SK-N-SH treated with all-trans-retinoic acid at 6 μM for 48 hours (cell line): ENCODE measurements around the gene EMX2.

Experiments used
- ATAC-seq: fragments of 200-7000 bp; cut with Tn5 transposase; 3 replicates; pipeline ENCODE4 v1.9.1; 2020; ENCODE audit warnings: mild to moderate bottlenecking, moderate library complexity
- ARNTL ChIP-seq: fragments of 450-650 bp; formaldehyde crosslinking; IDR thresholded peaks from 2 replicates; pipeline ENCODE4 v1.5.0; 2020; ENCODE audit warnings: low read depth, mild to moderate bottlenecking, moderate library complexity, borderline replicate concordance
- BACH2 ChIP-seq: fragments of 250-450 bp; sonication (Bioruptor Pico); IDR thresholded peaks from 2 replicates; pipeline ENCODE4 v1.9.0; 2021; ENCODE audit warnings: mild to moderate bottlenecking, borderline replicate concordance
- CSDC2 ChIP-seq: fragments of 250-450 bp; sonication (Bioruptor Pico); IDR thresholded peaks from 2 replicates; pipeline ENCODE4 v1.5.0; 2020; ENCODE audit warnings: mild to moderate bottlenecking, moderate library complexity
- ESRRG ChIP-seq: fragments of 250-450 bp; sonication (Bioruptor Pico); IDR thresholded peaks from 2 replicates; pipeline ENCODE4 v1.6.1; 2021; ENCODE audit warnings: mild to moderate bottlenecking
- GLIS3 ChIP-seq: fragments of 250-450 bp; sonication (Bioruptor Pico); IDR thresholded peaks from 2 replicates; pipeline ENCODE4 v1.5.0; 2020; ENCODE audit warnings: mild to moderate bottlenecking, moderate library complexity
- ISL1 ChIP-seq: fragments of 250-450 bp; sonication (Bioruptor Pico); IDR thresholded peaks from 2 replicates; pipeline ENCODE4 v2.1.2; 2022; ENCODE audit warnings: mild to moderate bottlenecking, moderate library complexity
- OSR1 ChIP-seq: fragments of 250-450 bp; sonication (Bioruptor Pico); IDR thresholded peaks from 2 replicates; pipeline ENCODE4 v1.8.0; 2022; ENCODE audit warnings: moderate library complexity, mild to moderate bottlenecking, inconsistent platforms
- PPARA ChIP-seq: fragments of 250-450 bp; sonication (Bioruptor Pico); IDR thresholded peaks from 2 replicates; pipeline ENCODE4 v1.5.0; 2020; ENCODE audit warnings: mild to moderate bottlenecking, borderline replicate concordance
- RARB ChIP-seq: fragments of 250-450 bp; sonication (Bioruptor Pico); IDR thresholded peaks from 2 replicates; pipeline ENCODE4 v1.8.0; 2021; ENCODE audit warnings: mild to moderate bottlenecking, moderate library complexity
- SNAI2 ChIP-seq: fragments of 250-450 bp; sonication (Bioruptor Pico); IDR thresholded peaks from 2 replicates; pipeline ENCODE4 v1.5.0; 2020; ENCODE audit warnings: mild to moderate bottlenecking, moderate library complexity
- TCF4 ChIP-seq: fragments of 250-450 bp; sonication (Bioruptor Pico); IDR thresholded peaks from 2 replicates; pipeline ENCODE4 v1.8.0; 2021; ENCODE audit warnings: mild to moderate bottlenecking, moderate library complexity, borderline replicate concordance
- TOX ChIP-seq: fragments of 250-450 bp; sonication (Bioruptor Pico); IDR thresholded peaks from 2 replicates; pipeline ENCODE4 v1.8.0; 2021; ENCODE audit warnings: mild to moderate bottlenecking, moderate library complexity, borderline replicate concordance
- ZC3H10 ChIP-seq: fragments of 250-450 bp; sonication (Bioruptor Pico); IDR thresholded peaks from 2 replicates; pipeline ENCODE4 v1.5.1; 2021; ENCODE audit warnings: mild to moderate bottlenecking, moderate library complexity
- ZFP3 ChIP-seq: fragments of 250-450 bp; sonication (Bioruptor Pico); IDR thresholded peaks from 2 replicates; pipeline ENCODE4 v1.5.0; 2020; ENCODE audit warnings: mild to moderate bottlenecking, moderate library complexity
- ZFP30 ChIP-seq: fragments of 450-650 bp; formaldehyde crosslinking; IDR thresholded peaks from 2 replicates; pipeline ENCODE4 v1.5.0; 2022; ENCODE audit warnings: mild to moderate bottlenecking, moderate library complexity
- ZNF565 ChIP-seq: fragments of 450-650 bp; formaldehyde crosslinking; conservative IDR thresholded peaks from 2 replicates; pipeline ENCODE4 v1.5.0; 2020; ENCODE audit warnings: low read depth, mild to moderate bottlenecking, moderate library complexity
- ZNF70 ChIP-seq: fragments of 450-650 bp; formaldehyde crosslinking; IDR thresholded peaks from 2 replicates; pipeline ENCODE4 v1.5.0; 2020; ENCODE audit warnings: mild to moderate bottlenecking, moderate library complexity
- ZNF8 ChIP-seq: fragments of 450-650 bp; formaldehyde crosslinking; IDR thresholded peaks from 2 replicates; pipeline ENCODE4 v1.5.0; 2020; ENCODE audit warnings: mild to moderate bottlenecking, moderate library complexity
- TF ChIP-seq, protein P1 (sequence below): fragments of 250-450 bp; sonication (Bioruptor Pico); IDR thresholded peaks from 2 replicates; pipeline ENCODE4 v1.5.1; 2021; ENCODE audit warnings: mild to moderate bottlenecking, moderate library complexity
- TF ChIP-seq, protein P2 (sequence below): fragments of 250-450 bp; sonication (Bioruptor Pico); IDR thresholded peaks from 2 replicates; pipeline ENCODE4 v1.8.0; 2020; ENCODE audit warnings: mild to moderate bottlenecking, moderate library complexity, borderline replicate concordance
- TF ChIP-seq, protein P3 (sequence below): fragments of 250-450 bp; sonication (Bioruptor Pico); IDR thresholded peaks from 2 replicates; pipeline ENCODE4 v1.5.1; 2020; ENCODE audit warnings: low read depth, mild to moderate bottlenecking, moderate library complexity
- TF ChIP-seq, protein P4 (sequence below): fragments of 250-450 bp; sonication (Bioruptor Pico); IDR thresholded peaks from 2 replicates; pipeline ENCODE4 v1.8.0; 2021; ENCODE audit warnings: low read depth, mild to moderate bottlenecking, moderate library complexity, borderline replicate concordance
- TF ChIP-seq, protein P5 (sequence below): fragments of 250-450 bp; sonication (Bioruptor Pico); IDR thresholded peaks from 2 replicates; pipeline ENCODE4 v1.5.0; 2020; ENCODE audit warnings: mild to moderate bottlenecking, moderate library complexity

EMX2 gene

DNA sequence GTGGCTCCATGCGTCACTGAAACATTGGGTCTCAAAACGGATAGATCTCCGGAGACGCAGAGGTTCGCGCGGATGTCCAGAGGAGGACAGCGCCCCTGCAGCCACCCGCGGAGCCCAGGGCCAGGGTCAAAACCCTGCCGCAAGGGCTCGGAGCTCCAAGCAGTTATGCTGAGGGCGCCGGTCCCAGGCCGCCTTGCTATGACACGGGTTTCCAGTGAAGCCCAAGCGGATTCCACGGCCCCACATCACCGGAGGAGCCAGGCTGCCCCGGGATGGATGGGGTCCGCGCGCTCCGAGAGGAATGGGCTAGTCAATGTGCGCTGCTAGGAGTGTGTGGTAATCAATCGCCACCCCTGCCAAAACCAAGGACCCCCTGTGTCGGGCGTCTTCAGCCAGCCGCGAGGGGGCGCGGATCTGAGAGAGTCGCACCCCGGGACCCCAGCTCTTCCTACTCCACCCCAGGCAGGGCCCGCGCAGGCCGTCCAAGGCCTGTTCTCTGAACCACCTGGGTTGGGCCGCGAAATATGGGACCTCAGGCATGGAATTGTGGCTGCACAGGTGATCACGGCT lies 5.6 kb upstream of the EMX2 start:
- no peak for ATAC-seq
- TF ChIP-seq BACH2 (CRISPR knock-in tag) (no peak), CSDC2 (CRISPR knock-in tag) (no peak), RARB (CRISPR knock-in tag) (no peak), ZFP3 (CRISPR knock-in tag) (no peak), PPARA (no peak), ESRRG (no peak), SNAI2 (CRISPR knock-in tag) (no peak), ZC3H10 (no peak), TCF4 (no peak), OSR1 (CRISPR knock-in tag) (no peak), GLIS3 (no peak)
- TF ChIP-seq, protein P1, sequence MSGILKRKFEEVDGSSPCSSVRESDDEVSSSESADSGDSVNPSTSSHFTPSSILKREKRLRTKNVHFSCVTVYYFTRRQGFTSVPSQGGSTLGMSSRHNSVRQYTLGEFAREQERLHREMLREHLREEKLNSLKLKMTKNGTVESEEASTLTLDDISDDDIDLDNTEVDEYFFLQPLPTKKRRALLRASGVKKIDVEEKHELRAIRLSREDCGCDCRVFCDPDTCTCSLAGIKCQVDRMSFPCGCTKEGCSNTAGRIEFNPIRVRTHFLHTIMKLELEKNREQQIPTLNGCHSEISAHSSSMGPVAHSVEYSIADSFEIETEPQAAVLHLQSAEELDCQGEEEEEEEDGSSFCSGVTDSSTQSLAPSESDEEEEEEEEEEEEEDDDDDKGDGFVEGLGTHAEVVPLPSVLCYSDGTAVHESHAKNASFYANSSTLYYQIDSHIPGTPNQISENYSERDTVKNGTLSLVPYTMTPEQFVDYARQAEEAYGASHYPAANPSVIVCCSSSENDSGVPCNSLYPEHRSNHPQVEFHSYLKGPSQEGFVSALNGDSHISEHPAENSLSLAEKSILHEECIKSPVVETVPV (CRISPR knock-in tag) = no peak
- TF ChIP-seq, protein P2, sequence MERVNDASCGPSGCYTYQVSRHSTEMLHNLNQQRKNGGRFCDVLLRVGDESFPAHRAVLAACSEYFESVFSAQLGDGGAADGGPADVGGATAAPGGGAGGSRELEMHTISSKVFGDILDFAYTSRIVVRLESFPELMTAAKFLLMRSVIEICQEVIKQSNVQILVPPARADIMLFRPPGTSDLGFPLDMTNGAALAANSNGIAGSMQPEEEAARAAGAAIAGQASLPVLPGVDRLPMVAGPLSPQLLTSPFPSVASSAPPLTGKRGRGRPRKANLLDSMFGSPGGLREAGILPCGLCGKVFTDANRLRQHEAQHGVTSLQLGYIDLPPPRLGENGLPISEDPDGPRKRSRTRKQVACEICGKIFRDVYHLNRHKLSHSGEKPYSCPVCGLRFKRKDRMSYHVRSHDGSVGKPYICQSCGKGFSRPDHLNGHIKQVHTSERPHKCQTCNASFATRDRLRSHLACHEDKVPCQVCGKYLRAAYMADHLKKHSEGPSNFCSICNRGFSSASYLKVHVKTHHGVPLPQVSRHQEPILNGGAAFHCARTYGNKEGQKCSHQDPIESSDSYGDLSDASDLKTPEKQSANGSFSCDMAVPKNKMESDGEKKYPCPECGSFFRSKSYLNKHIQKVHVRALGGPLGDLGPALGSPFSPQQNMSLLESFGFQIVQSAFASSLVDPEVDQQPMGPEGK (CRISPR knock-in tag) = no peak

DNA sequence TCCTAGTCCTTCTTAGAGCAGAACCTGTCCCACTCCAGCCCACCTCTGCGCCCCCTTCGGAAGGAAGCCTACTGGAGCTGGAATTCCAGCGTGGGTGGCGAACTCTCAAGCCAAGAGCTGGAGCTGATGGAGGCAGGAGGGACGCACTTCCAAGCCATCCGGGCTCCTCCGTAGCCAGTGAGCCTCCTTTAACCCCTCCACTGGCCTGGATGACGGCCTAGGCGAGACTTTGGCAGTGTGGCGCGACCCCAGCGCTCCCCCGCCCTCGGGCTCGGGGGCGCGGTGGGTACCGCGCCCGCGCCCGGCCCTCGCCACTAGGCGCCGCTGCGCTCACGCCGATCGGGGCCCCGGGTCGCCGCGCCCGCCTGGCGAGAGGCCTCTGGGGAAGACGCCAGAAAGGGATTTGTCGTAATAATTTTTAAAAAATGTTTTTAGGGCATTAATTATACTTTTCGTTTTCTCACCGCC lies 5.1 kb upstream of the EMX2 start:
- ATAC-seq = peak; percentile 67

DNA sequence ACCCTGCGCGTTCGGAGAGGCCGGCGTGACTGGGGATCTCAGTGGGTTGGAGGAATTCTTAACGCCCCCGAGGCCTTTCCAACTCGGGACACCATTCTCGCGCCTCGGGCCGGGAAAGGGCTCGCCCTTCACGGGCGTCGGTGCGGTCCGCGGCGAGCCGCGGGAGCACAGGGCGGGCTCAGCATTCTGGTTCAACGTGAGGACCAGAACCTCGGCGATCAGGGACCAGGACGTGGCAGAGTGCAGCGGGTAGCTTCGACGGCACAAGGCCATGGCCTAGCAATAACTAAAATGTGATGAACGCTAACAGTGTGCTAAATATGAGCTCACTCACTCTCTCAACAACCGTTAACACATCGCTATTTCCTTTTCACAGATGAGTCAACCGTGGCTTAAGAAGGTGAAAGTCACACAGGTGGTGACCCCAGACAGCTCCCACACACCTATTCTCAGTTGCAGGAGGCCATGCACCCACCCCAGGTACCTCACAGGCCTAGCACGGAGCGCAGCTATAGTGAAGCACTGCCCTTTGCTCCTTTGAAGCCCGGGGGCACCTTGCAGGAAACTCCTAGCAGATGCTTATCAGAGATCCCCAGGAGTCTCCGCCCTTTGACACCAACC lies 4.5 kb upstream of the EMX2 start:
- TF ChIP-seq GLIS3 = no peak
- no peak for TF ChIP-seq TCF4
- TF ChIP-seq PPARA = no peak
- TF ChIP-seq ARNTL (CRISPR knock-in tag) = no peak
- ATAC-seq = no peak

More for the DNA sequence above, 5.1 kb upstream of the EMX2 start:
- TF ChIP-seq ISL1 (CRISPR knock-in tag) (no peak), ARNTL (CRISPR knock-in tag) (no peak)

DNA sequence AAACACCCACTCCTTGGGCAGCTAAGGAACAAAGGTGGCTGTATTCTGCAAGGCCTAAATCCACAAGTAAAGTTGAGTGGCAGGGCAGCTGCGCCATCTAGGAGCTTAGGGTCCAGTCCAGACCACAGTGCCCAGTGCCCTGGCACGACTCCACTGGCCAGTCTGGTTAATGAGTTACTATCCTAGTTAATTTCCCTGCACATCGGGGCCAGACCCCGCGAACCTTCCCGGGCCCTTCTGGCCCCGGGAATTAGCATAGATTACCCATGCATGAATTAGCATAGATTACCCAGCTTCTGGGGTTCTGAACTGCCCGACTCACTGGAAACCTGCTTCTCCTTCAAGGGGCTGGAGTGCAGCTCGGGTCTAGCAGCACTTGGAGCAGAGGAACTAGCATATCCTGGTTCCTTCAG lies 3.2 kb upstream of the EMX2 start:
- ATAC-seq = no peak
- TF ChIP-seq, protein P2 (CRISPR knock-in tag) = no peak
- TF ChIP-seq TOX (CRISPR knock-in tag) (no peak), ESRRG (no peak), ZNF565 (CRISPR knock-in tag) (no peak), OSR1 (CRISPR knock-in tag) (no peak), ZFP30 (no peak), CSDC2 (CRISPR knock-in tag) (no peak), RARB (CRISPR knock-in tag) (no peak), PPARA (no peak), ZNF8 (CRISPR knock-in tag) (no peak), SNAI2 (CRISPR knock-in tag) (no peak), ISL1 (CRISPR knock-in tag) (no peak), ZFP3 (CRISPR knock-in tag) (no peak), ZNF70 (CRISPR knock-in tag) (no peak), BACH2 (CRISPR knock-in tag) (no peak), GLIS3 (no peak)
- TF ChIP-seq, protein P3, sequence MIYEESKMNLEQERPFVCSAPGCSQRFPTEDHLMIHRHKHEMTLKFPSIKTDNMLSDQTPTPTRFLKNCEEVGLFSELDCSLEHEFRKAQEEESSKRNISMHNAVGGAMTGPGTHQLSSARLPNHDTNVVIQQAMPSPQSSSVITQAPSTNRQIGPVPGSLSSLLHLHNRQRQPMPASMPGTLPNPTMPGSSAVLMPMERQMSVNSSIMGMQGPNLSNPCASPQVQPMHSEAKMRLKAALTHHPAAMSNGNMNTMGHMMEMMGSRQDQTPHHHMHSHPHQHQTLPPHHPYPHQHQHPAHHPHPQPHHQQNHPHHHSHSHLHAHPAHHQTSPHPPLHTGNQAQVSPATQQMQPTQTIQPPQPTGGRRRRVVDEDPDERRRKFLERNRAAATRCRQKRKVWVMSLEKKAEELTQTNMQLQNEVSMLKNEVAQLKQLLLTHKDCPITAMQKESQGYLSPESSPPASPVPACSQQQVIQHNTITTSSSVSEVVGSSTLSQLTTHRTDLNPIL (CRISPR knock-in tag) = no peak
- TF ChIP-seq, protein P1 (CRISPR knock-in tag) = no peak
- TF ChIP-seq, protein P4, sequence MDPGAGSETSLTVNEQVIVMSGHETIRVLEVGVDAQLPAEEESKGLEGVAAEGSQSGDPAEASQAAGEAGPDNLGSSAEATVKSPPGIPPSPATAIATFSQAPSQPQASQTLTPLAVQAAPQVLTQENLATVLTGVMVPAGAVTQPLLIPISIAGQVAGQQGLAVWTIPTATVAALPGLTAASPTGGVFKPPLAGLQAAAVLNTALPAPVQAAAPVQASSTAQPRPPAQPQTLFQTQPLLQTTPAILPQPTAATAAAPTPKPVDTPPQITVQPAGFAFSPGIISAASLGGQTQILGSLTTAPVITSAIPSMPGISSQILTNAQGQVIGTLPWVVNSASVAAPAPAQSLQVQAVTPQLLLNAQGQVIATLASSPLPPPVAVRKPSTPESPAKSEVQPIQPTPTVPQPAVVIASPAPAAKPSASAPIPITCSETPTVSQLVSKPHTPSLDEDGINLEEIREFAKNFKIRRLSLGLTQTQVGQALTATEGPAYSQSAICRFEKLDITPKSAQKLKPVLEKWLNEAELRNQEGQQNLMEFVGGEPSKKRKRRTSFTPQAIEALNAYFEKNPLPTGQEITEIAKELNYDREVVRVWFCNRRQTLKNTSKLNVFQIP = no peak
- TF ChIP-seq, protein P5, sequence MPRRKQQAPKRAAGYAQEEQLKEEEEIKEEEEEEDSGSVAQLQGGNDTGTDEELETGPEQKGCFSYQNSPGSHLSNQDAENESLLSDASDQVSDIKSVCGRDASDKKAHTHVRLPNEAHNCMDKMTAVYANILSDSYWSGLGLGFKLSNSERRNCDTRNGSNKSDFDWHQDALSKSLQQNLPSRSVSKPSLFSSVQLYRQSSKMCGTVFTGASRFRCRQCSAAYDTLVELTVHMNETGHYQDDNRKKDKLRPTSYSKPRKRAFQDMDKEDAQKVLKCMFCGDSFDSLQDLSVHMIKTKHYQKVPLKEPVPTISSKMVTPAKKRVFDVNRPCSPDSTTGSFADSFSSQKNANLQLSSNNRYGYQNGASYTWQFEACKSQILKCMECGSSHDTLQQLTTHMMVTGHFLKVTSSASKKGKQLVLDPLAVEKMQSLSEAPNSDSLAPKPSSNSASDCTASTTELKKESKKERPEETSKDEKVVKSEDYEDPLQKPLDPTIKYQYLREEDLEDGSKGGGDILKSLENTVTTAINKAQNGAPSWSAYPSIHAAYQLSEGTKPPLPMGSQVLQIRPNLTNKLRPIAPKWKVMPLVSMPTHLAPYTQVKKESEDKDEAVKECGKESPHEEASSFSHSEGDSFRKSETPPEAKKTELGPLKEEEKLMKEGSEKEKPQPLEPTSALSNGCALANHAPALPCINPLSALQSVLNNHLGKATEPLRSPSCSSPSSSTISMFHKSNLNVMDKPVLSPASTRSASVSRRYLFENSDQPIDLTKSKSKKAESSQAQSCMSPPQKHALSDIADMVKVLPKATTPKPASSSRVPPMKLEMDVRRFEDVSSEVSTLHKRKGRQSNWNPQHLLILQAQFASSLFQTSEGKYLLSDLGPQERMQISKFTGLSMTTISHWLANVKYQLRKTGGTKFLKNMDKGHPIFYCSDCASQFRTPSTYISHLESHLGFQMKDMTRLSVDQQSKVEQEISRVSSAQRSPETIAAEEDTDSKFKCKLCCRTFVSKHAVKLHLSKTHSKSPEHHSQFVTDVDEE (CRISPR knock-in tag) = no peak
